ENCODE data around the gene FMC1.
"Not testable (repeated sequence)": the region's sequence is repeated elsewhere in the genome, so short reads cannot be mapped to it uniquely, and the experiment has no call there.

The FMC1 gene

DNA sequence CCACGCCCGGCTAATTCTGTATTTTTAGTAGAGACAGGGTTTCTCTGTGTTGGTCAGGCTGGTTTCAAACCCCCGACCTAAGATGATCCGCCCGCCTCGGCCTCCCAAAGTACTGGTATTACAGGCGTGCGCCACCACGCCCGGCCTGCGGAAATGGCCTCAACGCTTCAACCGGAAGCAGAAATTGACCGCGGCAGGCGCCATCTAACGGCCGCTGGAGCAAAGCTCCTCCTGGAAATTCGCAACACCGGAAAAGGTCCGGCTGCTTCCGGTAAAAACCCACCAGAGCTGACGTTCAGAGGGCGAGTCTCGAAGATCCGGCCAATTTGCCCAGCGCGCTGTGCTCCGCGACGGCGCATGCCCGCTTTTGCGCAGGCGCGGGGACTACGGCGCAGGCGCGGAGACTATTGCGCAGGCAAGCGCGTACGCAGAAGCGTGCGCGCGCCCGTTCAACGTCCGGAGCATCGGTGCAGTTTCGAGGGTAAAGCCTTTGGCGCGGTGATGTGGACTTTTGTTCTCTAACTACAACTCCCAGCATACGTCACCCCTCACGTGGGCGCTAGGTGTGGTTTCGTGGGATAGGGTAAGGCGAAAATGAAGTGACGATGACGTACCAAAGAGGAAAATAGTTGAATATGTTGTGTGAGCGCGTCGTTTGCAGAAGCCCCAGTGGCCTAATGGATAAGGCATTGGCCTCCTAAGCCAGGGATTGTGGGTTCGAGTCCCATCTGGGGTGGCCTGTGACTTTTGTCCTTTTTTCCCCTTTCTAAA, 915 bp upstream of the FMC1 start:
- peak; percentile 96 for DNase-seq (ENCODE audit: low read depth)

DNA sequence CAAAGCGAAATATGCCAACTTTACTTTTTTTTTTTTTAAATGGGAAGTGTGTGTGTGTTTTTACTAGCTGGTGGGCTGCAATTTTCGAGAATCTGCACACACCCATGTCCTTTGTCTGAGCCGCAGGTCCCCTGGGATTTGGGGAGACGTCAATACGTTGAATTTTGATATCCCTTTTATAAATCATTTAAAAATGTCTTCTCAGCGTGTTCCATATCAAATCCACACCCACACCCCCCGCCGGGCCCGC, 404 bp upstream of the FMC1 start:
- DNase-seq (ENCODE audit: low read depth): no peak

DNA sequence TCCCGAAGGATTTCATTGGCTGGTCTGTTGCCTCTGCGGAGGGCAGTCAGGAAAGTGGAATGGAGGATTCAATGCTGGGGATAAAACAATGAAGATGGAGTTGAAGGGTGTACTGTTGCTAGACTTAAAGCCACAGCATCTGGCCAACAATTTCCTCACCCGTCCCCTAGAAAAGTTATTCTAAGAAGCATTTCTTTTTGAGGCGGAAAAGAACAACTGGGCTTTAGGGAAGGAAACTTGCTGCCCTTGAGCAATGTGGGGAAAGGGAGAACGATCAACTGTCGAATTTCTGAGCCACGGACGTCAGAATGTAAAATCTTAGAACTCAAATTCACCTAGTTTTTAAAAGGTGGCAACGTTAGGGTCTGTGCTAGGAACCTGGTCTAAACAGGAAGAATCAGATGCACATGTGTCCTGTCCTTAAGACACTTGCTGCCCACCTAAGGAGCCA, 664 bp downstream of the FMC1 start:
- no peak for DNase-seq (ENCODE audit: low read depth)

DNA sequence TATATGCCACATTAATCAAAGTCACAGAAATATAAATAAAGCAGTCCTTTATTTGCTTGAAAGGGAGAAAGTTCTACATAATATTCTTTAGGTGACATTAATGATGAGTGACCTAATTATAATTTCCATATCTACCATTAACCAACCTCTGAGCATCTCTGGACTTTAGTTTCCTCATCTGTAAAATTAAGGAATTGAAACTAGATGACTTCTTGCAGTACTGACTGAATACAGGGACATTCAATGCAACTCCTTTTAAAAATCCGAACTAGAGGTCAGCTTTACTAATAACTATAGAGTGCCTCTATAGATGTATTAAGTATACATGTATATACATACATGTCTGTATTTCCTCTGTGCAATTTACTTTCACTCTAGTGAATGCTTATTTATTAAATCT, 3.9 kb downstream of the FMC1 start:
- no peak for DNase-seq (ENCODE audit: low read depth)

DNA sequence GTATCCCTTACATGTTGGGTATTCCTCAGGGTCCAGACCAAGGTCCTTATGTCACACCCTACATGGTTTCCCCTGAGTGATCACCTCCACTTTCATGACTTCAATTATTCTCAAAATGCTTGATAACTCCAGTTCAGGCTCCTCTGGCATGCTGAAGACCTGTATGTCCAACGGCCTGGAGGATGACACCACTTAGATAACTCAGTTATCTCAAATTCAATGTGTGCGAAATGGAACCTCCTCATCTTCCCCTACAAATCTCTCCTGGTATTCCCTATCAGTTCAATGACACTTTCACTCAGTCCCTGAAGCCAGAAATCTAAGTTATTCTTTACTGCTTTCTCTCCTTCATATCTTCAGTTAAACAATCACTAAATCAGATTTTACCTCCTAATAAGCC, 9.9 kb downstream of the FMC1 start:
- no peak for DNase-seq (ENCODE audit: low read depth)

DNA sequence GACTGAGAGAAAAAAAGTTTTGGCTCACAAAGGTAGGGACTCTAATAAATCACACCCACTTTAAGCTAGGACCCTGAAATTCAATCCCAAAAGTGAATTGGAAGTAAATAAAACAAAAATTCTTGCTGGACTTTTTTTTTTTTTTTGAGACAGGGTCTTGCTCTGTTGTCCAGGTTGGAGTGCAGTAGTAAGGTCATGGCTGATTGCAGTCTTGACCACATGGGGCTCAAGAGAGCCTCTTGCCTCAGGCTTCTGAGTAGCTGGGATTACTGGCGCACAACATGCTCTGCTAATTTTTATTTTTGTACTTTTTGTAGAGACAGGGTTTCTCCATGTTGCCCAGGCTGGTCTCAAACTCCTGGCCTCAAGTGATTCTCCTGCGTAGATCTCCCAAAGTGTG, 13.6 kb downstream of the FMC1 start:
- no peak for DNase-seq (ENCODE audit: low read depth)

DNA sequence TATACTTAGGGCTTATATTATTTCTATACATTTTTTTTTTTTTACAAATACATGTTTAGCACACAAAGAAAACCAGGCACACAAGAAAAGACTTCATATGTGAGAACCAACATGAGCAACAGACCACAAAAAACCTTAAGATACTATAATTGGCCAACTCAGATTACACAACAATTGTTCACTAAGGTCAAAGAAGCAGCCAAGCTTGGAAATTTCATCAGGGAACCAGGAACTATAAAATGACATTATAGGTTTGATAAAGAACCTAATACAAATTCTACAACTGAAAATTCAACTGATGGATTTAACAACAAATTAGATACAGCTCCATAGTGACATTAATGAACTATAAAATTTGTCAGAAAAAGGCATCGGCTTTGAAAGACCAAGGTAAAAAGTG, 14.2 kb downstream of the FMC1 start:
- DNase-seq (ENCODE audit: low read depth): no peak

DNA sequence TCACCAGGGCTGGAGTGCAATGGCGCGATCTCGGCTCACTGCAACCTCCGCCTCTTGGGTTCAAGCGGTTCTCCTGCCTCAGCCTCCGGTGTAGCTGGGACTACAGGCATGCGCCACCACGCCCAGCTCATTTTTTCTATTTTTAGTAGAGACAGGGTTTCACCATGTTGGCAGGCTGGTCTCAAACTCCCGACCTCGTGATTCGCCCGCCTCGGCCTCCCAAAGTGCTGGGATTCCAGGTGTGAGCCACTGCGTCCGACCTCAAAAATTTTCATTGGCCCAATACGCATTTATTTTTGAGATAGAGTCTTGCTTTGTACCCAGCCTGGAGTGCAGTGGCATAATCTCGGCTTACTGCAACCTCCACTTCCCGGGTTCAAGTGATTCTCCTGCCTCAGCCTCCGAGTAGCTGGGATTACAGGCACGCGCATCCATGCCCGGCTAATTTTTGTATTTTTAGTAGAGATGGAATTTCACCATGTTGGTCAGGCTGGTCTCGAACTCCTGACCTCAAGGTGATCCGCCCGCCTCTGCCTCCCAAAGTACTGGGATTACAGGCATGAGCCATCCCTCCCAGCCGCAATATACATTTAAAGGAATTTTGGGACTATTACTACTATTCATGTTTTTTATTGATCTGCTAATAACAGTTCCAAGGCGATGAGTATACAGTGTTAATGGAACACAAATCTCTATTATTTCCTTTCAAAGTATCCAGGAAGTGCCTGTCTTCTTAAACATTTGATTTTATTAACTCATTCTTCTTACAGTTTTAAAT, 16.8 kb downstream of the FMC1 start:
- not testable (repeated sequence) for DNase-seq (ENCODE audit: low read depth)

DNA sequence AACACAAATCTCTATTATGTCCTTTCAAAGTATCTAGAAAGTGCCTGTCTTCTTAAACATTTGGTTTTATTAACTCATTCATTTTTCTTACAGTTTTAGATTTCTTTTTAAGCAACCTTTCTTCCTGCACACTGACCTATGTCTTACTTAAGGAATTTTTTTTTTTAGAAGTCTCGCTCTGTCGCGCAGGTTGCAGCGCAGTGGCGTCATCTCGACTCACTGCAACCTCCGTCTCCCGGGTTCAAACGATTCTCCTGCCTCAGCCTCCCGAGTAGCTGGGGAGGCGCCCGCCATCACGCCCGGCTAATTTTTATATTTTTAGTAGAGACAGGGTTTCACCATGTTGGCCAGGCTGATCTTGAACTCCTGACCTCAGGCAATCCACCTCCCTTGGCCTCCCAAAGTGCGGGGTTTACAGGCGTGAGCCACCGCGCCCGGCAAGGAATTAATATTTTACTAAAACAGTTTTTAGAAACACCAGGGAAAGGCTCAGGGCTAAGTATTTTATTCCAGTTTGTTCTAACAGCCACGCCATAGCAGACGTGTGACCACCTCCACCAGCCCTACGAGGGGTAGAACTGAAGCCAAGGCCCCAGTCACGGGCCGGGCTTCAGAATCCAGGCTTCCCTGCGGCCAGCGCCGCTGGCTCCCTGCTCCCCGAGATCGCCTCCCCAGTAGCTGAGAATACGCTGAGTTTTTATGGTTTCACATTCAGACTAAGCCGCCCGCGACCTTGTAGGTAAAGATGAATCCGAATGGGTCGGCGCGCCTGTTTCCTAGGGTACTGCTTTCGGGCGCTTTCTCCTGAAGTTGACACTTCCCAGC, 17.6 kb downstream of the FMC1 start:
- peak; percentile 41 for DNase-seq (ENCODE audit: low read depth)

DNA sequence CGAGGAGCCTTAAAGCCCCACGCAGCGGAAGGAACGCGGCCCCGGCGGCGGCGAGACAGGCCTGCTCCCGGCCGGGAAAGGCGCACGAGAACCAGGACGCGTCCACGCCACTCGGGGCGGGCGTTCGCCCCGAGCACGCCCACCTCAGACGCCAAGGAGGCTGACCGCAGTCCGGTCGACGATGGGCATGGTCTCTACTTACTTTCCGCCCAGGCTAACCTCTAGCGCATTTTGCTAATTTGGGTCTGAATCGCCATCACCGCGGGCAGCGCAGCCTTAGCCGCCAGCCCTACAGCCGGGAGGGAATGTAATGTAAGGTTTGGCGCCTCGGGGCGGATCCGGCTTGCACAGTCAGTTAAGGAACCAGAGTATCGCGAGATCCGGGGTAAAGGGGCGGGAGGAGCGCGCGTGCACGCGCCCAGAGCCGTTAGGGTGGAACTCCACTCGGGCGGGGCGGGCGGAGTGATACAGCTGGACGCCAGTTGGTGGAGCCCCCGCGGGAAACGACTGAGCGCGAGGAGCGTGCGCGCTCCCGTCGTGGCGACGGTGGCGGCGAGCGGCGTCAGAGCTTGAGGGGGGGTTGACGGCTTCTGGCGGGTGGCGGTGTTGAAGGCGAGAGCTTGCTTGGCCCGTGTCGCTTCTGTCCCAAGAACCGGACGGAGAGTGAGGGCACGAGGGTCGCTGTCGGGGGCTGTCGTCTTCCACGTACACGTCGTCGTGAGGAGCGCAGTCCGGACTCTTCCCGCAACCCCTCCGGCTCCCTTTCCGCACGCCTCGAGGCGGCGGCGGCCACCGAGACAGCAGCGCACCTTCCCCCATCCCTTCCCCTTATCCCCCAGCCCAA, 18.5 kb downstream of the FMC1 start, which contains the start of gene LUC7L2:
Gene LUC7L2, plus strand, starts transcription at position 529 of the 844 bp plus-strand sequence. CDS start 368 bp downstream, outside the sequence.
- peak; percentile 99 for DNase-seq (ENCODE audit: low read depth)

DNA sequence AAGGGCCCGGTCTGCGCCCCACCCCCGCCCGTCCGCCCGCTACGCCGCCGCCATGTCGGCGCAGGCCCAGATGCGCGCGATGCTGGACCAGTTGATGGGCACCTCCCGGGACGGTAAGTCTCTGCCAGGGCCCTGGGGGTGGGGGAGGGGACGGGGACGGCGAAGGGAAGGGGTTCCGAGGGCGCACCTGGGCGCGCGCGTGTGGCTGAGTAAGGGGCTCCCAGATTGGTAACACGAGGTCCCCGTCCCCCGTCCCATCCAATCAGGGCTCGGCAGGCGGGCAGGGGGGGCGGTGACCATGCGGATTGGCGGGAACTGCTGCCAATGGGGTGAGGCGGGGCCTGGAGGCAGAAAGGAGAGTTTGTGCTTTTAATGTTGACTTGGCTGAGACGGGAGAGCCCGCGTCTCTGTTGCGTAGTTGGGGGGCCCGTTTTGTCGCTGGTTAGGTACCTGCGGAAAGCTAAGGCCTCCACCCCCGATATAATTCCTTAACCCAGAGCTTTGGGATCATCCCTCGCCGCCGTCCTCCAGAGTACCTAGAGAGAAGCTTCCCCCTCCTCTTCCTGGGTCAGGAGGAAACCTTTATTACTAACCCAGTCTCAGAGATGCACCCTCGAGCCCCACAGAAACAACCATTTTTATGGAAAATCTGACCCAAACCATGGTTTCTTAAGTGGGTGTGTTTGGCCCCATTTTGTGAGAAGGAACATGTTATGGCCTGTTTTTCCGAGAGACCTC, 19.2 kb downstream of the FMC1 start:
- DNase-seq (ENCODE audit: low read depth): peak; percentile 95

DNA sequence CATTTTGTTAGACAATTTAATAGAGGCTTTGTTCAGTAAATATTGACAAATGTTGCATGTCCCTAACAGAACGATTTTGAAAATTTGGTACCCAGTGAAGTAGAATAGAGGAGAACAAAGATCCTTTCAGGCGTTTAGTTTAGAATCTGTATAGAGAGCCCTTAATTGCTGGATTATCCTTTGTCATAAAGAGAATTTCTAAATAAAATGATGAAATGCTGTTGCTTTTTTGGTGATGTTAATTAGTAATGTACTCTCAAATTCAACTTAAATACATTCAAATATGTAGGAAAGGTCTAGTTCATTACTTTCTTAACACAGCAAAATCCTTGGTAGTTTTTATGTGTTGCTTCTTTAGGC, 19.8 kb downstream of the FMC1 start:
- no peak for DNase-seq (ENCODE audit: low read depth)

DNA sequence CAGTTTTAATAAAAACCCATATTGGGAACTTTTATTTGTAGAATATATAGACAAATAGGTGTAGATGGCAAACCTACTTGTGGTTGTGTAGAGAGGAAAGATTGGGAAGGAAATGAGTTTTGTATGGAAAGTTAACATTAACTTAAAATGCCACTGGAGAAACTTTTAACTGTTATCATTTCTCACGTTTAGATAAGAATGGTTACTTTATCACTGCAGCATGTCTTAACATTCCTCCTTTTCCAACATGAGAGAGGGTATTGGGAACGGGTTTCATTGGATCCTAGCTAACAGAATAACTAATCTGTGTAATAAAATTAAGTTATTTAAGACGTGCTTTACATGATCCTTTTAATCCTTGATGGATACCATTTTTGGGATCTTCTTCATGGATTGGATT, 20.4 kb downstream of the FMC1 start:
- DNase-seq (ENCODE audit: low read depth): no peak

DNA sequence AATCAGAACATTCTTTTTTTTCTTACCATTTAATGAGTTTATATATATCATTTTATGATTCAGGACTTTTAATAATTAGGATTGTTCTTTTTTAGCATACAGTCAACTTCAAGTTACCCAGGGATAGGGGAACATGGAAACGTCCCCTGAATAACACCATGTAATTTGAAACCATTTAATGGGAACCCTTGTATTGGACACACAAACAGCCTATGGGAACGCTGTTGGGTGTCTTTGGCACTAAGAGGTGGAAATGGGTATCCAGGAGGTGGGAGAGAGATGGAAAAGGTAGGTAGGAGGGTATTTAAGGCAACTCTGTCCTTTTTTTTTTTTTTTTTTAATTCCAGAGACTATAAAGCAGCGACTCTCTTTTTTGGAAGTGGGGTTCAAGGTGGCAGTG, 21.2 kb downstream of the FMC1 start:
- DNase-seq (ENCODE audit: low read depth): no peak

DNA sequence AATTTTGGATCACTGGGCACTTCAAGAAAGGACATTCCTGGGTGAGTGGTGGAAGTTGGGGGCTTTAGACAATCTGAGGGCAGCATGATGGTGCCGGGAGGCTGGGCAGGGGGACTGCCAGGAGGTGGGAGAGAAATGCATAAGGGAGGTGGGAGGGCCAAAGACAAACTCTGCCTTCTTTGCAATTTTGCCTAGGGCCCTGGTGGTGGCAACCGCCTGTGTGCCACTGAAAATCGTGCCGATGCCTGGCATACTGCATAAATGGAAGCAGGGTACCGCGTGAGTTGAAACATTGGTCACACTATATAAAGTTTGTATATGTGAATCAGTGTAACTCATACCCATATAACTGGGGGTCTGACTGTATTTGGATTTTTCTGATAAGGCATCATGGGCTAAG, 21.8 kb downstream of the FMC1 start:
- DNase-seq (ENCODE audit: low read depth): no peak

DNA sequence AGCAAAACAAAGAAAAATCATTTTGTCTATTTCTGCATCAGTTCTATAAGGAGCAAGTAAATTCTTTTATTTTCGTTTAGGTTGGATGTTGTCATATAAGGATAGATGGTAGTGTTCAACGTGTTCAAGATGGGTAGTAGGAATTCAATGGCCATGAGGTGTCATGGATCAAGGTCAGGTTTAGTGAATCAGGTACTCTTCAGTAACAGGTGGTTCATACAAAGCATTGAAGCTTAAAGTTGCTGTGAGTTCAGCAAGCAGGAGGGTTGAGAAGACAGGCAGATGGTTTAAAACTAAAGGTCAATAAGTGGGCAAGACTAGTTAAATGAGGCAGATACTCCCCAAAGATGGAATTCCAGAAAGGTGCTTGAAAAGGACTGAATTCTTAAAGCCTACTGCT, 24.2 kb downstream of the FMC1 start:
- no peak for DNase-seq (ENCODE audit: low read depth)

DNA sequence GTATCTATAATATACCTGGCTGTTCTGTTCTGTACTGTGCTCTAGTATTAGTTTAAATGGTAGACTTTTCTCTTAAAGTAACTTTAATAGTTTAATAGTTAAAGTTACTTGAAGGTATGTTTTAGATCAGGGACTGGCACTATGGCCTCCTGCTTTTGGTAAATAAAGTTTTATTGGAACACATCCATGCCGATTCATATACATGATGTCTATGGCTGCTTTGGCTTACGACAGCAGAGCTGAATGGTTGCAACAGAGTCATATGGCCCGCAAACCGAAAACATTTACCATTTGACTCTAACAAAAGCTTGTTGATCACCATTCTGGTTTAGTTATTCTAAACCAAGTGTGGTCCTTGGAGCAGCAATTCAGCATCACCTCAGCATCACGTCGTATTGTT, 25.3 kb downstream of the FMC1 start:
- DNase-seq (ENCODE audit: low read depth): no peak

DNA sequence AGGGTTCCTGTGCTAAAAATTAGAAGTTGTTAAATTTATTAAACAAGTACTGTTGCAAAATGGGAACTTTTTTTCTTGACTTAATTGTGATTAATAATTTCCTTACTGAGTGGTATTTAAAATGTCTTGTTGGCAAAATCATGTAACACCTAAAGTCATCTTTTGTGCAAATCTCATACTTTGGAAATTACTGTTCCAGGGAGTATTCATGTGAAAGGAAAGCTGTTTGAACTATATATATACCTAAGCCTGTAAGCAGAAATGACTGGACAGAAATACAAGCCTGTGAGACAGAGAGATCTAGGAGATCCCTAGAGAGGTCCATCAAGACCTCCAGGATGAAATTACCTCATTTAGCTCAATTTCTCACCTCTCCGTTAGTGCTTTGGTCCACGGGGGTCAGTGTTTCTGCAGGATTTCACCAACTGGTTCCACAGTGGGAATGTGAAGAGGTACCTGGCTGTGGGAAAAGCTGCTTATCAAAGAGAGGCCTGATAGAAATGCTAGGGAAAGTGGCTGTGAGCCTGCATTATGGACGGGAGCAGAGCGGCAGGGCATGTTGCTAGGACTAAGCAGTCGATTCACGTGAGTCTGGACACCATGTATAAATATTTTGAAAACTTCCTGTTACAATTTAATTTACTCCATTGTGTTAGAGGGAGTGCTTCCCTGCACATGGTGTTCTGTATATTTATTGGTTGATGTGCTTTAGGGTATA, 26.5 kb downstream of the FMC1 start:
- DNase-seq (ENCODE audit: low read depth): no peak

DNA sequence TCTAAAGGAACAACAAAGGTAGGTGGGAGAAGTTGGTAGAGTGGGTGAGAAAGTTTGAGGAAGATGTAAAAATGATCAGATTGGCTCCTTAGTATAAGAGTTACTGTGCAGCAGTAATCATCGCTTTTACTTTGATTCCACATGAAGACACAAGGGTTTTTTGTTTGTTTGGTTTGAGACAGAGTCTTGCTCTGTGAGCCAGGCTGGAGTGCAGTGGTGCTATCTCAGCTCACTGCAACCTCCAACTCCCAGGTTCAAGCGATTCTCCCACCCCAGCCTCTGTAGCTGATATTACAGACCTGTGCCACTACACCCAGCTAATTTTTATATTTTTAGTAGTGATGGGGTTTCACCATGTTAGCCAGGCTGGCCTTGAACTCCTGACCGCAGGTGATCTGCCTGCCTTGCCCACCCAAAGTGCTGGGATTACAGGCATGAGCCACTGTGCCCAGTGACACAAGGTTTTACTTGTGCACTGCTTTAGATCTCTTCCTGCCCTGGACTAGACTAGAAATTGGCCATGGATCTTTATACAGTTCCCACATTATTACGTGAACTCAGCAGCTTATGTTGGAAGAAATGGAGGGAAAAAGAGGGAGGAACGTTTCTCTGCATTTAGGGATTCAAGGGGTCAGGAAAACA, 29.3 kb downstream of the FMC1 start:
- no peak for DNase-seq (ENCODE audit: low read depth)

DNA sequence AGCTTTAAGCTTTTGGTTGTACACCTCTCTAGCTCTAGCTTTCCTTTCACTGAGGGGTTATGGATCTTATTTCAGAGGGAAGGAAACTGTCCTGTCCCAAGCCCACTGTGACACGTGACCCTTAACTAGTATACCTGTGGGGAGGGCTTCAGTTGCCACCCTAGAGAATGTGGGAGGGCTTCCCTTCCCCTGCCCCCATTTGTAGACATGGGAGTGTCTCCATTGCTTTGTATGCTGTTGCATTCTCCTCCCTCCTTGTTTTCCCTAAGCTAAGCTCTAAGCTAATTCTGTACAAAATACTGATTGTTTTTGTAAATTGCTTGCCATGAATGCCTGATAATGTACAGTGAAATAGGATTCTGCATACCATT, 29.8 kb downstream of the FMC1 start:
- no peak for DNase-seq (ENCODE audit: low read depth)

Measured in stimulated activated CD8-positive, alpha-beta memory T cell treated with anti-CD3 and anti-CD28 coated beads, Interleukin-15, amount 100 ng/mL, for 1 hour (primary cell).